Adrenal gland (tissue), 12 donors: Measurements from ENCODE around the gene GJB2. TPM values are rescaled to one million over a fixed set of nuclear protein-coding genes. Genes with fewer than 3 reads are reported as not detected.

ENCODE experiments used
- DNase-seq, 7 donors: peaks; one replicate each; pipeline ENCODE4 v3.0.0-alpha.2; 2019 to 2020
- H3K27ac ChIP-seq, 5 donors: fragments of 200-600 bp; sonication (generic) in 4 of 5; 1 replicate in 3 of 5; 2 replicates in 2 of 5; pipeline versions ENCODE4 v1.5.1 to v1.8.0; 2016 to 2020; ENCODE audit warnings: mild to moderate bottlenecking in 1 of 5
- H3K27me3 ChIP-seq: fragments of 200-600 bp; 2 replicates; pipeline ENCODE4 v1.8.0; 2021
- H3K36me3 ChIP-seq, 2 donors: fragments of 200-600 bp; replicated peaks in 1 of 2; 1 replicate in 1 of 2; 2 replicates in 1 of 2; pipeline versions ENCODE4 v1.5.1 to v1.8.0; 2018 to 2022
- H3K4me1 ChIP-seq, 2 donors: fragments of 200-600 bp; replicated peaks in 1 of 2; 1 replicate in 1 of 2; 2 replicates in 1 of 2; pipeline versions ENCODE4 v1.5.1 to v1.8.0; 2018 to 2021
- H3K4me3 ChIP-seq, 4 donors: fragments of 200-600 bp; sonication (generic) in 3 of 4; one replicate each; pipeline ENCODE4 v1.5.1; 2016 to 2018
- H3K9me3 ChIP-seq, 3 donors: fragments of 200-600 bp; sonication (generic) in 1 of 3; replicated peaks in 1 of 3; 1 replicate in 2 of 3; 2 replicates in 1 of 3; pipeline versions ENCODE4 v1.5.1 to v1.8.0; 2016 to 2021
- CTCF ChIP-seq, 6 experiments: fragments of 450-650 bp in 4 of 6; fragments of 200-600 bp in 2 of 6; sonication (generic) in 1 of 6; IDR thresholded peaks; 1 replicate in 5 of 6; 2 replicates in 1 of 6; pipeline versions ENCODE4 v1.5.1 to v1.8.0; 2016 to 2021; ENCODE audit warnings: antibody characterized with exemption in 6 of 6, mild to moderate bottlenecking in 2 of 6, moderate library complexity in 1 of 6
- POLR2A ChIP-seq, 2 donors: fragments of 450-650 bp; IDR thresholded peaks; one replicate each; pipeline ENCODE4 v1.6.1; 2017; ENCODE audit warnings: antibody characterized with exemption in 2 of 2, mild to moderate bottlenecking in 2 of 2, moderate library complexity in 1 of 2
- WGBS, 4 donors: extraction: QIAGEN DNeasy Blood & Tissue Kit in 2 of 4; methylation state at CpG; one replicate each; pipeline versions ENCODE4 v1.1.5 to v1.1.7; 2013 to 2017; 5-methylcytosine and 5-hydroxymethylcytosine counted together
- intact Hi-C, 2 donors: fragments of 100-400 bp; cut with DNase I; formaldehyde crosslinking; loops; one replicate each; pipeline versions ENCODE4 v1.14.1 to v1.15.0; 2022 to 2023
- polyA plus RNA-seq, 3 donors: library from polyadenylated mRNA; stranded (reverse); fragments of 200-250 nt in 2 of 3; fragments of 350-450 nt in 1 of 3; fragmentation: Illumina TruSeq in 1 of 3; extraction: RNeasy Lipid Tissue Mini Kit (QIAGEN cat#74804) in 1 of 3; gene quantifications; one replicate each; pipeline ENCODE4 v1.2.3, GENCODE V29; 2013 to 2014
- total RNA-seq, 9 donors: library from RNA; depleted of rRNA in 4 of 9; stranded (reverse); fragments of >200 nt in 4 of 9; fragments of 120-200 nt in 1 of 9; fragmentation: NEBNext Ultra II Directional in 1 of 9; extraction: Animal tissue kit (Norgen Biotek cat#: 25700) in 1 of 9; gene quantifications; one replicate each; pipeline versions ENCODE4 v1.1.0 to v1.2.4, GENCODE V29; 2013 to 2023
- donor health status: healthy with polysubstance abuse.
- donor health status: Bipolar disorder and iron deficiency.
- donor health status: DM: yes; HTN: yes; CAD: no.
- donor health status: DM: no; HTN: no; CAD: no.
- donor health status: DM: no; HTN: no; CAD: no.
- donor health status: DM: yes; HTN: yes; CAD: no.

GJB2 gene
- total and polyA plus RNA-seq, 12 donors: 0.24 to 0.88 (median 0.28) TPM; not detected in 2

- H3K27ac ChIP-seq: peak overlapping the region in 2 of 5 donors; percentile 28 to 79
- TF ChIP-seq POLR2A (IDR thresholded peaks at IDR 0.05) (no peak), CTCF (IDR thresholded peaks at IDR 0.05) (no peak)
- DNase-seq: no peak
- H3K36me3 ChIP-seq: no peaks in the 10 kb centered on the region
- WGBS, 4 donors: 77 to 86% (median 81%) methylated on average over 3 of the region's 3 CpGs
- peaks cover 27% of the 10 kb centered on the region for H3K27me3 ChIP-seq
- intact Hi-C loops: no loop called here
- peaks cover 0 to 2% of the 10 kb centered on the region in 2 donors for H3K4me1 ChIP-seq
- no peaks in the 10 kb centered on the region for H3K9me3 ChIP-seq
- H3K4me3 ChIP-seq: peak overlapping the region in 1 of 4 donors; percentile 19
Observed at GRCh38 chr13:20175406-20175794, 17.3 kb downstream of the GJB2 start.

GRCh38 chr13:20174656-20175405 lies 17.9 kb downstream of the GJB2 start:
- WGBS, 4 donors: 13 to 40% (median 39%) methylated on average over 14 to 22 of the region's 22 CpGs
- Histone ChIP-seq H3K4me3 (peak overlapping the region in 1 of 4 donors; percentile 19), H3K9me3 (no peaks in the 10 kb centered on the region), H3K27me3 (peaks cover 27% of the 10 kb centered on the region), H3K36me3 (no peaks in the 10 kb centered on the region), H3K27ac (peak overlapping the region in 2 of 5 donors; percentile 28 to 79), H3K4me1 (peaks cover 0 to 2% of the 10 kb centered on the region in 2 donors)
- peak; percentile 72 to 93 (median 89) for DNase-seq
- peak in 1 of 2 donors; percentile 39 for TF ChIP-seq POLR2A (IDR thresholded peaks at IDR 0.05)
- TF ChIP-seq CTCF (IDR thresholded peaks at IDR 0.05): no peak
- intact Hi-C loops: no loop called here

GRCh38 chr13:20173116-20173746 lies 19.5 kb downstream of the GJB2 start:
- H3K9me3 ChIP-seq: no peaks in the 10 kb centered on the region
- WGBS, 4 donors: 81 to 87% (median 84%) methylated on average over 8 of the region's 8 CpGs
- no peaks in the 10 kb centered on the region for H3K36me3 ChIP-seq
- intact Hi-C loops: no loop called here
- no peak overlapping the region for H3K4me3 ChIP-seq
- H3K27ac ChIP-seq: no peak overlapping the region
- no peak for DNase-seq
- H3K27me3 ChIP-seq: peaks cover 15% of the 10 kb centered on the region
- TF ChIP-seq CTCF (IDR thresholded peaks at IDR 0.05) (no peak), POLR2A (IDR thresholded peaks at IDR 0.05) (no peak)
- peaks cover 0 to 2% of the 10 kb centered on the region in 2 donors for H3K4me1 ChIP-seq

GRCh38 chr13:20171364-20171763 lies 21.4 kb downstream of the GJB2 start:
- no peaks in the 10 kb centered on the region for H3K27me3 ChIP-seq
- H3K36me3 ChIP-seq: no peaks in the 10 kb centered on the region
- no peaks in the 10 kb centered on the region for H3K9me3 ChIP-seq
- no peak for DNase-seq
- 57 to 96% (median 84%) methylated on average over 1 of the region's 1 CpG for WGBS, 4 donors
- intact Hi-C loops: no loop called here
- H3K4me1 ChIP-seq: peaks cover 0 to 2% of the 10 kb centered on the region in 2 donors
- H3K4me3 ChIP-seq: no peak overlapping the region
- H3K27ac ChIP-seq: no peak overlapping the region
- TF ChIP-seq POLR2A (IDR thresholded peaks at IDR 0.05): no peak
- TF ChIP-seq CTCF (IDR thresholded peaks at IDR 0.05): no peak
